Skeletal muscle satellite cell (primary cell): ENCODE results near the gene NUDT4.

ENCODE experiments used
- H3K27me3 ChIP-seq: 2 replicates; pipeline ENCODE4 v1.7.0; 2013; ENCODE audit warnings: low read length; ENCODE audit not compliant: control insufficient read depth, insufficient read depth
- H3K36me3 ChIP-seq: 2 replicates; pipeline ENCODE4 v1.7.0; 2013; ENCODE audit warnings: mild to moderate bottlenecking, control low read depth, low read length; ENCODE audit not compliant: insufficient read depth
- H3K4me1 ChIP-seq: 2 replicates; pipeline ENCODE4 v1.7.0; 2013; ENCODE audit warnings: low read length; ENCODE audit not compliant: control insufficient read depth, insufficient read depth
- H3K4me2 ChIP-seq: 2 replicates; pipeline ENCODE4 v1.7.0; 2013; ENCODE audit warnings: mild to moderate bottlenecking, low read length
- H3K4me3 ChIP-seq: 2 replicates; pipeline ENCODE4 v1.7.0; 2013; ENCODE audit warnings: low read length
- H3K9ac ChIP-seq: 2 replicates; pipeline ENCODE4 v1.7.0; 2013; ENCODE audit warnings: mild to moderate bottlenecking, low read depth, low read length, moderate library complexity
- H3K9me3 ChIP-seq: replicated peaks from 2 replicates; pipeline ENCODE4 v1.7.0; 2013; ENCODE audit warnings: mild to moderate bottlenecking, control low read depth, low read length

The NUDT4 gene

GRCh38 chr12:93456077-93456476 is 78.4 kb downstream of the NUDT4 start:
- no peak overlapping the region for H3K9ac ChIP-seq
- no peaks in the 10 kb centered on the region for H3K27me3 ChIP-seq
- peaks cover 4% of the 10 kb centered on the region for H3K4me1 ChIP-seq
- H3K36me3 ChIP-seq = no peaks in the 10 kb centered on the region
- no peak overlapping the region for H3K4me2 ChIP-seq
- H3K4me3 ChIP-seq = no peak overlapping the region
- no peaks in the 10 kb centered on the region for H3K9me3 ChIP-seq
